HEK293 (cell line): ENCODE results near the gene BRD1.

ENCODE experiments used
- CTCF ChIA-PET: fragments of 350-600 bp; formaldehyde crosslinking; extraction: SDS; loops from one replicate; lab custom pipeline; 2021; ENCODE audit warnings: antibody characterized with exemption; lab: Yijun Ruan, JAX
- POLR2A ChIA-PET: fragments of 300-600 bp; formaldehyde crosslinking; extraction: SDS; loops from one replicate; lab custom pipeline; 2020; ENCODE audit warnings: antibody characterized with exemption, inconsistent platforms; lab: Yijun Ruan, JAX
- H3K27ac ChIP-seq: fragments of 200-500 bp; sonication (Bioruptor generic); 2 replicates; pipeline ENCODE4 v1.5.1; 2014; ENCODE audit warnings: low read depth, low read length, control low read depth, inconsistent platforms; ENCODE audit errors: extremely low read depth
- H3K36me3 ChIP-seq, 2 experiments: fragments of 200-500 bp in 1 of 2; sonication (Bioruptor generic) in 1 of 2; 1 replicate in 1 of 2; 2 replicates in 1 of 2; pipeline ENCODE4 v1.5.1; 2014 to 2017; ENCODE audit warnings: inconsistent platforms in 2 of 2, low read length in 2 of 2; ENCODE audit not compliant: control insufficient read depth in 2 of 2, insufficient read depth in 1 of 2
- H3K4me1 ChIP-seq: fragments of 200-500 bp; sonication (Bioruptor generic); 2 replicates; pipeline ENCODE4 v1.5.1; 2014; ENCODE audit warnings: mild to moderate bottlenecking, low read length, inconsistent platforms; ENCODE audit not compliant: control insufficient read depth, insufficient read depth
- H3K4me3 ChIP-seq: 2 replicates; pipeline ENCODE4 v1.5.1; 2011; ENCODE audit warnings: low read depth, mild to moderate bottlenecking, control low read depth, low read length, moderate library complexity
- H3K9me3 ChIP-seq: fragments of 200-500 bp; sonication (Bioruptor generic); 2 replicates; pipeline ENCODE4 v1.5.1; 2014; ENCODE audit warnings: low read depth, low read length, inconsistent platforms; ENCODE audit not compliant: control insufficient read depth, insufficient read depth
- AEBP2 ChIP-seq: fragments of 450-650 bp; formaldehyde crosslinking; IDR thresholded peaks from 2 replicates; pipeline ENCODE4 v1.5.1; 2016; ENCODE audit warnings: missing biosample characterization, missing genetic modification characterization, borderline replicate concordance
- EGR2 ChIP-seq: fragments of 450-650 bp; formaldehyde crosslinking; IDR thresholded peaks from 2 replicates; pipeline ENCODE4 v1.5.1; 2016; ENCODE audit warnings: low read depth, missing biosample characterization, missing genetic modification characterization
- GLIS1 ChIP-seq: fragments of 450-650 bp; formaldehyde crosslinking; IDR thresholded peaks from 2 replicates; pipeline ENCODE4 v1.5.1; 2016; ENCODE audit warnings: missing biosample characterization, missing genetic modification characterization
- GLIS2 ChIP-seq: fragments of 450-650 bp; formaldehyde crosslinking; IDR thresholded peaks from 2 replicates; pipeline ENCODE4 v1.5.1; 2016; ENCODE audit warnings: missing biosample characterization, missing genetic modification characterization
- OVOL3 ChIP-seq: fragments of 450-650 bp; formaldehyde crosslinking; IDR thresholded peaks from 2 replicates; pipeline ENCODE4 v1.5.1; 2016; ENCODE audit warnings: missing biosample characterization, missing genetic modification characterization
- PRDM1 ChIP-seq: fragments of 450-650 bp; formaldehyde crosslinking; IDR thresholded peaks from 2 replicates; pipeline ENCODE4; 2016; ENCODE audit warnings: missing biosample characterization, missing genetic modification characterization
- ZBTB20 ChIP-seq: fragments of 450-650 bp; formaldehyde crosslinking; IDR thresholded peaks from 2 replicates; pipeline ENCODE4 v1.5.1; 2016; ENCODE audit warnings: missing biosample characterization, missing genetic modification characterization
- ZBTB44 ChIP-seq: fragments of 450-650 bp; IDR thresholded peaks from 2 replicates; pipeline ENCODE4 v1.5.1; 2018; ENCODE audit warnings: missing biosample characterization, mild to moderate bottlenecking, missing genetic modification characterization
- ZIC2 ChIP-seq: fragments of 450-650 bp; formaldehyde crosslinking; IDR thresholded peaks from 2 replicates; pipeline ENCODE4 v1.5.1; 2016; ENCODE audit warnings: missing biosample characterization, missing genetic modification characterization
- ZNF169 ChIP-seq: fragments of 450-650 bp; formaldehyde crosslinking; IDR thresholded peaks from 2 replicates; pipeline ENCODE4 v1.5.1; 2016; ENCODE audit warnings: missing biosample characterization, missing genetic modification characterization
- ZNF211 ChIP-seq: fragments of 450-650 bp; formaldehyde crosslinking; IDR thresholded peaks from 2 replicates; pipeline ENCODE4 v1.5.1; 2016; ENCODE audit warnings: low read depth, missing biosample characterization, missing genetic modification characterization
- ZNF221 ChIP-seq: fragments of 450-650 bp; formaldehyde crosslinking; IDR thresholded peaks from 2 replicates; pipeline ENCODE4 v1.5.1; 2017; ENCODE audit warnings: missing biosample characterization, missing genetic modification characterization, borderline replicate concordance
- ZNF239 ChIP-seq: fragments of 450-650 bp; formaldehyde crosslinking; IDR thresholded peaks from 2 replicates; pipeline ENCODE4 v1.5.1; 2016; ENCODE audit warnings: missing biosample characterization, missing genetic modification characterization
- ZNF274 ChIP-seq, 2 experiments: fragments of 200-500 bp in 1 of 2; fragments of 450-650 bp in 1 of 2; sonication (Bioruptor generic) in 1 of 2; formaldehyde crosslinking in 1 of 2; IDR thresholded peaks; 2 replicates each; pipeline versions ENCODE4 v1.5.1 to v1.6.1; 2014 to 2016; ENCODE audit warnings: borderline replicate concordance in 1 of 2, inconsistent platforms in 1 of 2, low read length in 1 of 2, missing biosample characterization in 1 of 2, missing genetic modification characterization in 1 of 2
- ZNF280C ChIP-seq: fragments of 450-650 bp; formaldehyde crosslinking; IDR thresholded peaks from 2 replicates; pipeline ENCODE4 v1.5.1; 2016; ENCODE audit warnings: missing biosample characterization, missing genetic modification characterization
- ZNF324 ChIP-seq: fragments of 450-650 bp; formaldehyde crosslinking; IDR thresholded peaks from 2 replicates; pipeline ENCODE4 v1.5.1; 2016; ENCODE audit warnings: missing biosample characterization, missing genetic modification characterization
- ZNF394 ChIP-seq: fragments of 450-650 bp; formaldehyde crosslinking; IDR thresholded peaks from 2 replicates; pipeline ENCODE4 v1.5.1; 2016; ENCODE audit warnings: missing biosample characterization, missing genetic modification characterization, mild to moderate bottlenecking, moderate library complexity, borderline replicate concordance
- ZNF423 ChIP-seq: fragments of 450-650 bp; formaldehyde crosslinking; IDR thresholded peaks from 2 replicates; pipeline ENCODE4 v1.5.1; 2016; ENCODE audit warnings: missing biosample characterization, missing genetic modification characterization
- ZNF433 ChIP-seq: fragments of 450-650 bp; formaldehyde crosslinking; IDR thresholded peaks from 2 replicates; pipeline ENCODE4 v1.5.1; 2016; ENCODE audit warnings: missing biosample characterization, missing genetic modification characterization, low read depth
- ZNF514 ChIP-seq: fragments of 450-650 bp; formaldehyde crosslinking; IDR thresholded peaks from 2 replicates; pipeline ENCODE4 v1.5.1; 2016; ENCODE audit warnings: missing biosample characterization, missing genetic modification characterization
- ZNF548 ChIP-seq: fragments of 450-650 bp; formaldehyde crosslinking; IDR thresholded peaks from 2 replicates; pipeline ENCODE4 v1.5.1; 2016; ENCODE audit warnings: missing biosample characterization, missing genetic modification characterization
- ZNF561 ChIP-seq: fragments of 450-650 bp; IDR thresholded peaks from 2 replicates; pipeline ENCODE4 v1.5.1; 2018; ENCODE audit warnings: missing biosample characterization, missing genetic modification characterization, borderline replicate concordance
- ZNF585B ChIP-seq: fragments of 450-650 bp; formaldehyde crosslinking; IDR thresholded peaks from 2 replicates; pipeline ENCODE4 v1.5.1; 2016; ENCODE audit warnings: missing biosample characterization, missing genetic modification characterization
- ZNF600 ChIP-seq: fragments of 450-650 bp; formaldehyde crosslinking; IDR thresholded peaks from 2 replicates; pipeline ENCODE4 v1.5.1; 2016; ENCODE audit warnings: missing biosample characterization, missing genetic modification characterization
- ZNF610 ChIP-seq: fragments of 450-650 bp; formaldehyde crosslinking; IDR thresholded peaks from 2 replicates; pipeline ENCODE4 v1.5.1; 2016; ENCODE audit warnings: missing biosample characterization, missing genetic modification characterization, borderline replicate concordance
- ZNF654 ChIP-seq: fragments of 450-650 bp; formaldehyde crosslinking; IDR thresholded peaks from 2 replicates; pipeline ENCODE4 v1.5.1; 2016; ENCODE audit warnings: low read depth, missing biosample characterization, missing genetic modification characterization
- ZNF658 ChIP-seq: fragments of 450-650 bp; formaldehyde crosslinking; IDR thresholded peaks from 2 replicates; pipeline ENCODE4; 2016; ENCODE audit warnings: missing biosample characterization, missing genetic modification characterization
- ZNF704 ChIP-seq: fragments of 450-650 bp; formaldehyde crosslinking; IDR thresholded peaks from 2 replicates; pipeline ENCODE4 v1.5.1; 2016; ENCODE audit warnings: missing biosample characterization, missing genetic modification characterization
- ZNF707 ChIP-seq: fragments of 450-650 bp; formaldehyde crosslinking; IDR thresholded peaks from 2 replicates; pipeline ENCODE4 v1.5.1; 2016; ENCODE audit warnings: missing biosample characterization, missing genetic modification characterization
- ZNF768 ChIP-seq: fragments of 450-650 bp; formaldehyde crosslinking; IDR thresholded peaks from 2 replicates; pipeline ENCODE4 v1.5.1; 2018; ENCODE audit warnings: missing biosample characterization, mild to moderate bottlenecking, missing genetic modification characterization
- ZSCAN18 ChIP-seq: fragments of 450-650 bp; formaldehyde crosslinking; IDR thresholded peaks from 2 replicates; pipeline ENCODE4 v1.5.1; 2016; ENCODE audit warnings: missing biosample characterization, missing genetic modification characterization

Gene BRD1

GRCh38 chr22:49825944-49826602, 1.6 kb downstream of the BRD1 start:
- peak overlapping the region; percentile 89 for H3K27ac ChIP-seq
- ChIA-PET POLR2A (interaction anchor here (0.9 to 1.5 kb wide), 7 partner anchors 9 to 92 kb away, joined by 3 to 4 read pairs (median 3); partner anchors contain the start of genes ALG12 and CRELD2), CTCF (interaction anchor here (0.7 kb wide), 1 partner anchor 28 kb away, joined by 3 read pairs; no protein-coding TSS in a partner anchor)
- TF ChIP-seq ZNF707 (tag by site-specific recombination) (no peak), ZNF610 (tag by site-specific recombination) (no peak), EGR2 (tag by site-specific recombination) (peak; percentile 33; the same call in 1 of the 2 replicates), ZNF274 (IDR thresholded peaks at IDR 0.05; ENCODE audit: low read length) (no peak), ZNF274 (tag by site-specific recombination; IDR thresholded peaks at IDR 0.05; ENCODE audit: borderline replicate concordance) (no peak), GLIS1 (tag by site-specific recombination) (peak; percentile 95), ZNF585B (tag by site-specific recombination) (no peak), ZNF600 (tag by site-specific recombination) (peak; percentile 53; the same call in 1 of the 2 replicates), GLIS2 (tag by site-specific recombination) (peak; percentile 43; the same call in 1 of the 2 replicates), ZNF654 (no peak), ZNF394 (tag by site-specific recombination) (no peak), PRDM1 (tag by site-specific recombination) (peak; percentile 47; the same call in 1 of the 2 replicates), ZNF704 (no peak), ZNF658 (tag by site-specific recombination) (no peak), ZSCAN18 (tag by site-specific recombination) (no peak), ZNF221 (tag by site-specific recombination) (no peak), ZNF768 (tag by site-specific recombination) (no peak), OVOL3 (tag by site-specific recombination) (no peak), ZNF239 (tag by site-specific recombination) (no peak), ZNF514 (no peak), ZNF211 (no peak), ZNF548 (tag by site-specific recombination) (no peak), AEBP2 (no peak), ZNF561 (tag by site-specific recombination) (no peak), ZBTB44 (tag by site-specific recombination) (no peak), ZIC2 (tag by site-specific recombination) (peak; percentile 98), ZNF433 (no peak), ZNF169 (tag by site-specific recombination) (no peak), ZNF280C (tag by site-specific recombination) (no peak), ZNF423 (tag by site-specific recombination) (no peak), ZBTB20 (0 out of 2 replicates have a peak, but pooled peaks have one; percentile 54), ZNF324 (tag by site-specific recombination) (no peak)

More at GRCh38 chr22:49825944-49826602, 1.6 kb downstream of the BRD1 start:
- peaks cover 4% of the 10 kb centered on the region for H3K4me1 ChIP-seq
- H3K4me3 ChIP-seq = peak overlapping the region; percentile 69
- no peaks in the 10 kb centered on the region for H3K9me3 ChIP-seq
- H3K36me3 ChIP-seq = peaks cover 15 to 52% of the 10 kb centered on the region in 2 experiments
